Natural killer cell (primary cell): ENCODE measurements around the gene MTHFD2L. TPM values are rescaled to one million over a fixed set of nuclear protein-coding genes. Genes with fewer than 3 reads are reported as not detected.
A peak's percentile ranks its signal among the peaks of the same experiment; 100 is the strongest.

Source experiments
- ATAC-seq, 3 donors: fragments of 150-1000 bp in 2 of 3; fragments of 200-7000 bp in 1 of 3; cut with Tn5 transposase; 1 replicate in 1 of 3; 2 replicates in 2 of 3; pipeline ENCODE4 v1.10.0; 2021; ENCODE audit warnings: mild to moderate bottlenecking in 2 of 3, moderate library complexity in 2 of 3
- DNase-seq, 2 donors: peaks; one replicate each; pipeline versions ENCODE4 v3.0.0 to v3.0.0-alpha.2; 2013 to 2021; ENCODE audit warnings: mixed read lengths in 1 of 2
- H3K27ac ChIP-seq: one replicate; pipeline ENCODE4 v1.5.1; 2013; ENCODE audit warnings: mild to moderate bottlenecking, low read length
- H3K27me3 ChIP-seq: one replicate; pipeline ENCODE4 v1.6.1; 2013; ENCODE audit warnings: low read length; ENCODE audit not compliant: control insufficient read depth, insufficient read depth
- H3K36me3 ChIP-seq: one replicate; pipeline ENCODE4 v1.6.1; 2013; ENCODE audit warnings: low read length; ENCODE audit not compliant: control insufficient read depth, insufficient read depth
- H3K4me1 ChIP-seq: one replicate; pipeline ENCODE4 v1.6.1; 2013; ENCODE audit warnings: low read length; ENCODE audit not compliant: control insufficient read depth, insufficient read depth
- H3K4me3 ChIP-seq: one replicate; pipeline ENCODE4 v1.5.1; 2013; ENCODE audit warnings: low read length
- H3K9me3 ChIP-seq: one replicate; pipeline ENCODE4 v1.6.1; 2013; ENCODE audit warnings: low read length; ENCODE audit not compliant: control insufficient read depth, insufficient read depth
- H3K27ac Mint-ChIP-seq, 2 donors: one replicate each; pipeline ENCODE4 v1.8.0; 2022; ENCODE audit warnings: mild to moderate bottlenecking in 2 of 2, mixed read lengths in 2 of 2, moderate library complexity in 1 of 2
- H3K27me3 Mint-ChIP-seq, 2 donors: one replicate each; pipeline ENCODE4 v1.8.0; 2022; ENCODE audit warnings: low read depth in 2 of 2, mixed read lengths in 2 of 2
- H3K36me3 Mint-ChIP-seq: one replicate; pipeline ENCODE4 v1.8.0; 2022; ENCODE audit warnings: mixed read lengths
- H3K4me1 Mint-ChIP-seq, 2 donors: one replicate each; pipeline ENCODE4 v1.8.0; 2022; ENCODE audit warnings: mixed read lengths in 2 of 2
- H3K4me3 Mint-ChIP-seq: one replicate; pipeline ENCODE4 v1.8.0; 2022; ENCODE audit warnings: mild to moderate bottlenecking, moderate library complexity, mixed read lengths
- H3K9me3 Mint-ChIP-seq, 2 donors: one replicate each; pipeline ENCODE4 v1.8.0; 2022; ENCODE audit warnings: mixed read lengths in 2 of 2
- CTCF ChIP-seq: fragments of 200-600 bp; IDR thresholded peaks from one replicate; pipeline ENCODE4 v1.8.0; 2022; ENCODE audit warnings: antibody characterized with exemption
- whole genome bisulfite sequencing: methylation state at CpG from one replicate; pipeline ENCODE4 v1.1.7; 2013; ENCODE audit warnings: missing lambda C conversion rate; ENCODE audit not compliant: insufficient coverage; 5-methylcytosine and 5-hydroxymethylcytosine counted together
- intact Hi-C: fragments of 100-400 bp; cut with micrococcal nuclease; formaldehyde crosslinking; loops from one replicate; pipeline ENCODE4 v1.14.2; 2022
- total RNA-seq, 4 donors: library from RNA; stranded (reverse); fragments of 120-200 nt in 1 of 4; gene quantifications; one replicate each; pipeline versions ENCODE4 v1.2.3 to v1.2.4, GENCODE V29; 2013 to 2022

Gene MTHFD2L
- total RNA-seq, 3 donors from 2014 or later (not counting 1 experiment from before 2014, with no cell fraction given): 9.5 to 11.7 (median 10.4) TPM

GRCh38 chr4:74178798-74179197, 20.9 kb downstream of the MTHFD2L start:
- no peak overlapping the region for H3K27ac Mint-ChIP-seq
- H3K27ac ChIP-seq: no peak overlapping the region
- intact Hi-C loops: no loop called here
- H3K36me3 ChIP-seq: no peaks in the 10 kb centered on the region
- no peaks in the 10 kb centered on the region for H3K4me1 Mint-ChIP-seq
- DNase-seq: no peak
- WGBS: 93% methylated on average over 2 of the region's 3 CpGs
- no peaks in the 10 kb centered on the region for H3K9me3 Mint-ChIP-seq
- no peaks in the 10 kb centered on the region for H3K36me3 Mint-ChIP-seq
- H3K27me3 ChIP-seq: no peaks in the 10 kb centered on the region
- no peak for ATAC-seq
- H3K9me3 ChIP-seq: no peaks in the 10 kb centered on the region
- no peak overlapping the region for H3K4me3 ChIP-seq
- H3K4me3 Mint-ChIP-seq: no peak overlapping the region
- H3K27me3 Mint-ChIP-seq: no peaks in the 10 kb centered on the region
- H3K4me1 ChIP-seq: no peaks in the 10 kb centered on the region
- TF ChIP-seq CTCF: no peak

- H3K27me3 ChIP-seq: no peaks in the 10 kb centered on the region
- no peak overlapping the region for H3K4me3 ChIP-seq
- WGBS: 86% methylated on average over 3 of the region's 3 CpGs
- H3K9me3 ChIP-seq: no peaks in the 10 kb centered on the region
- no peak overlapping the region for H3K27ac Mint-ChIP-seq
- no peaks in the 10 kb centered on the region for H3K4me1 Mint-ChIP-seq
- H3K36me3 Mint-ChIP-seq: no peaks in the 10 kb centered on the region
- no peak overlapping the region for H3K27ac ChIP-seq
- DNase-seq: no peak
- no peak overlapping the region for H3K4me3 Mint-ChIP-seq
- ATAC-seq: no peak
- no peaks in the 10 kb centered on the region for H3K4me1 ChIP-seq
- no peaks in the 10 kb centered on the region for H3K27me3 Mint-ChIP-seq
- no peaks in the 10 kb centered on the region for H3K36me3 ChIP-seq
- no peaks in the 10 kb centered on the region for H3K9me3 Mint-ChIP-seq
- no peak for TF ChIP-seq CTCF
- intact Hi-C loops: no loop called here
Observed at GRCh38 chr4:74181219-74181618, 23.3 kb downstream of the MTHFD2L start.

GRCh38 chr4:74188912-74189311, 31.0 kb downstream of the MTHFD2L start:
- Mint-ChIP-seq H3K4me1 (no peaks in the 10 kb centered on the region), H3K36me3 (no peaks in the 10 kb centered on the region), H3K9me3 (no peaks in the 10 kb centered on the region), H3K4me3 (no peak overlapping the region), H3K27ac (no peak overlapping the region), H3K27me3 (no peaks in the 10 kb centered on the region)
- no peak overlapping the region for H3K27ac ChIP-seq
- no peak overlapping the region for H3K4me3 ChIP-seq
- H3K9me3 ChIP-seq: no peaks in the 10 kb centered on the region
- ATAC-seq (no peak), DNase-seq (no peak)
- 100% methylated on average over 1 of the region's 2 CpGs for WGBS
- no peaks in the 10 kb centered on the region for H3K4me1 ChIP-seq
- no peaks in the 10 kb centered on the region for H3K27me3 ChIP-seq
- TF ChIP-seq CTCF: no peak
- H3K36me3 ChIP-seq: no peaks in the 10 kb centered on the region
- intact Hi-C loops: loop anchor here (5.0 kb wide), 1 partner anchor 123 kb away; no protein-coding TSS in a partner anchor

- Histone ChIP-seq H3K27ac (no peak overlapping the region), H3K4me1 (no peaks in the 10 kb centered on the region), H3K4me3 (no peak overlapping the region), H3K9me3 (no peaks in the 10 kb centered on the region), H3K36me3 (no peaks in the 10 kb centered on the region), H3K27me3 (no peaks in the 10 kb centered on the region)
- no peaks in the 10 kb centered on the region for H3K9me3 Mint-ChIP-seq
- no peaks in the 10 kb centered on the region for H3K4me1 Mint-ChIP-seq
- WGBS: 93% methylated on average over 2 of the region's 2 CpGs
- intact Hi-C loops: loop anchor here (5.0 kb wide), 1 partner anchor 123 kb away; no protein-coding TSS in a partner anchor
- H3K27ac Mint-ChIP-seq: no peak overlapping the region
- H3K4me3 Mint-ChIP-seq: no peak overlapping the region
- H3K36me3 Mint-ChIP-seq: no peaks in the 10 kb centered on the region
- TF ChIP-seq CTCF: peak; percentile 80
- DNase-seq (peak in 1 of 2 donors; percentile 73), ATAC-seq (peak in 2 of 3 donors; percentile 54 to 61)
- no peaks in the 10 kb centered on the region for H3K27me3 Mint-ChIP-seq
Observed at GRCh38 chr4:74189331-74190043, 31.6 kb downstream of the MTHFD2L start.
